Fibroblast of lung (primary cell): Measurements from ENCODE around the gene MCF2L2. TPM values are rescaled to one million over a fixed set of nuclear protein-coding genes. Genes with fewer than 3 reads are reported as not detected.

ENCODE experiments used
- DNase-seq, 2 donors: peaks; one replicate each; pipeline versions ENCODE4 v3.0.0 to v3.0.0-alpha.2; 2010; ENCODE audit warnings: low read depth in 2 of 2
- H2AFZ ChIP-seq: 2 replicates; pipeline ENCODE4 v1.5.1; 2012; ENCODE audit warnings: low read length, control low read depth, inconsistent platforms
- H3K27ac ChIP-seq: 2 replicates; pipeline ENCODE4 v1.5.1; 2011; ENCODE audit warnings: low read length, control low read depth; ENCODE audit not compliant: insufficient read depth
- H3K27me3 ChIP-seq: 2 replicates; pipeline ENCODE4 v1.5.1; 2011; ENCODE audit warnings: mild to moderate bottlenecking, low read length; ENCODE audit not compliant: control insufficient read depth, insufficient read depth
- H3K36me3 ChIP-seq: 2 replicates; pipeline ENCODE4 v1.5.1; 2011; ENCODE audit warnings: low read length; ENCODE audit not compliant: control insufficient read depth, insufficient read depth
- H3K4me1 ChIP-seq: 2 replicates; pipeline ENCODE4 v1.5.1; 2011; ENCODE audit warnings: low read length; ENCODE audit not compliant: control insufficient read depth, insufficient read depth; ENCODE audit errors: extremely low read depth
- H3K4me2 ChIP-seq: 2 replicates; pipeline ENCODE4 v1.5.1; 2011; ENCODE audit warnings: low read length, control low read depth; ENCODE audit not compliant: insufficient read depth; ENCODE audit errors: extremely low read depth
- H3K4me3 ChIP-seq, 4 experiments: fragments of 200-600 bp in 1 of 4; sonication (generic) in 1 of 4; replicated peaks in 1 of 4; 2 replicates each; pipeline ENCODE4 v1.5.1; 2011 to 2016; ENCODE audit warnings: low read length in 4 of 4, low read depth in 3 of 4, mild to moderate bottlenecking in 3 of 4, control low read depth in 2 of 4, inconsistent platforms in 1 of 4, mixed read lengths in 1 of 4; ENCODE audit not compliant: insufficient read depth in 1 of 4; ENCODE audit errors: control extremely low read depth in 1 of 4
- H3K79me2 ChIP-seq: 2 replicates; pipeline ENCODE4 v1.5.1; 2012; ENCODE audit warnings: mild to moderate bottlenecking, low read length, inconsistent platforms; ENCODE audit not compliant: control insufficient read depth, insufficient read depth
- H3K9ac ChIP-seq: 2 replicates; pipeline ENCODE4 v1.5.1; 2011; ENCODE audit warnings: mild to moderate bottlenecking, low read length, control low read depth; ENCODE audit not compliant: insufficient read depth
- H3K9me3 ChIP-seq: 2 replicates; pipeline ENCODE4 v1.5.1; 2012; ENCODE audit warnings: low read depth, low read length; ENCODE audit not compliant: control insufficient read depth, insufficient read depth
- H4K20me1 ChIP-seq: 2 replicates; pipeline ENCODE4 v1.5.1; 2011; ENCODE audit warnings: low read length; ENCODE audit not compliant: control insufficient read depth, insufficient read depth; ENCODE audit errors: extremely low read depth
- EZH2 ChIP-seq: IDR thresholded peaks from 2 replicates; pipeline ENCODE4 v1.5.1; 2012; ENCODE audit warnings: low read length, control low read depth, mild to moderate bottlenecking; ENCODE audit errors: missing control alignments
- polyA plus RNA-seq, 2 donors: library from polyadenylated mRNA; depleted of rRNA in 1 of 2; stranded (reverse) in 1 of 2; unstranded in 1 of 2; fragments of >200 nt; gene quantifications; 2 replicates each; pipeline ENCODE4 v1.2.1, GENCODE V29; 2011 to 2012; ENCODE audit warnings: missing spikeins in 1 of 2
- total RNA-seq: library from RNA; depleted of rRNA; stranded (reverse); fragments of >200 nt; gene quantifications from 2 replicates; pipeline ENCODE4 v1.2.1, GENCODE V29; 2014
- TF ChIP-seq, protein P1 (sequence below), 2 donors: IDR thresholded peaks in 1 of 2; conservative IDR thresholded peaks in 1 of 2; 1 replicate in 1 of 2; 2 replicates in 1 of 2; pipeline ENCODE4 v1.5.1; 2011 to 2012; ENCODE audit warnings: low read length in 2 of 2, control low read depth in 1 of 2, inconsistent platforms in 1 of 2, low read depth in 1 of 2, mild to moderate bottlenecking in 1 of 2

The MCF2L2 gene
- total and polyA plus RNA-seq, 2 donors (not counting 1 experiment from before 2014, with no cell fraction given): under 0.01 to 0.08 TPM

DNA sequence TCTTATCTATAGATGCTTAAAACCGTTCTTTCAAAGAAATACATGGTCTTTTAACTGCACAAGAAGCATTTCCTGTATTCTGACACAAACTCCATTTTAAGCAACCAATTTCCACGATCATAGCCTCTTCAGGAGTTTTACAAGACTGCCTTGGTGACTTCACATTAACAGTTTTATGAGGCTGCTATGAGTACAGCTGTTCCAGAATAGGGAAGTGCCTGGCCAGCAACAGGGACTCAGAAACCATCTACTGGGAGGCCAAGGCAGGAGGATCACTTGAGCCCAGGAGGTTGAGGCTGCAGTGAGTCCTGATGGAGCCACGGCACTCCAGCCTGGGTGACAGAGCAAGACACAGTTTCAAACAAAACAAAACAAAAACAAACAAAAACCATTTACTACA is 96.9 kb downstream of the MCF2L2 start:
- no peak for TF ChIP-seq EZH2
- TF ChIP-seq, protein P1, sequence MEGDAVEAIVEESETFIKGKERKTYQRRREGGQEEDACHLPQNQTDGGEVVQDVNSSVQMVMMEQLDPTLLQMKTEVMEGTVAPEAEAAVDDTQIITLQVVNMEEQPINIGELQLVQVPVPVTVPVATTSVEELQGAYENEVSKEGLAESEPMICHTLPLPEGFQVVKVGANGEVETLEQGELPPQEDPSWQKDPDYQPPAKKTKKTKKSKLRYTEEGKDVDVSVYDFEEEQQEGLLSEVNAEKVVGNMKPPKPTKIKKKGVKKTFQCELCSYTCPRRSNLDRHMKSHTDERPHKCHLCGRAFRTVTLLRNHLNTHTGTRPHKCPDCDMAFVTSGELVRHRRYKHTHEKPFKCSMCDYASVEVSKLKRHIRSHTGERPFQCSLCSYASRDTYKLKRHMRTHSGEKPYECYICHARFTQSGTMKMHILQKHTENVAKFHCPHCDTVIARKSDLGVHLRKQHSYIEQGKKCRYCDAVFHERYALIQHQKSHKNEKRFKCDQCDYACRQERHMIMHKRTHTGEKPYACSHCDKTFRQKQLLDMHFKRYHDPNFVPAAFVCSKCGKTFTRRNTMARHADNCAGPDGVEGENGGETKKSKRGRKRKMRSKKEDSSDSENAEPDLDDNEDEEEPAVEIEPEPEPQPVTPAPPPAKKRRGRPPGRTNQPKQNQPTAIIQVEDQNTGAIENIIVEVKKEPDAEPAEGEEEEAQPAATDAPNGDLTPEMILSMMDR (conservative IDR thresholded peaks at IDR 0.05 in 1 of 2, IDR thresholded peaks at IDR 0.05 in 1 of 2; ENCODE audit: low read depth in 1 of 2, low read length in 2 of 2): no peak
- Histone ChIP-seq H3K79me2 (no peaks in the 10 kb centered on the region), H4K20me1 (no peaks in the 10 kb centered on the region), H3K27me3 (no peaks in the 10 kb centered on the region), H3K9ac (no peak overlapping the region), H3K27ac (no peak overlapping the region), H3K4me1 (peaks cover 2% of the 10 kb centered on the region), H3K9me3 (no peaks in the 10 kb centered on the region), H3K4me2 (no peak overlapping the region), H3K4me3 (no peak overlapping the region), H2AFZ (no peak overlapping the region), H3K36me3 (no peaks in the 10 kb centered on the region)
- DNase-seq: no peak

DNA sequence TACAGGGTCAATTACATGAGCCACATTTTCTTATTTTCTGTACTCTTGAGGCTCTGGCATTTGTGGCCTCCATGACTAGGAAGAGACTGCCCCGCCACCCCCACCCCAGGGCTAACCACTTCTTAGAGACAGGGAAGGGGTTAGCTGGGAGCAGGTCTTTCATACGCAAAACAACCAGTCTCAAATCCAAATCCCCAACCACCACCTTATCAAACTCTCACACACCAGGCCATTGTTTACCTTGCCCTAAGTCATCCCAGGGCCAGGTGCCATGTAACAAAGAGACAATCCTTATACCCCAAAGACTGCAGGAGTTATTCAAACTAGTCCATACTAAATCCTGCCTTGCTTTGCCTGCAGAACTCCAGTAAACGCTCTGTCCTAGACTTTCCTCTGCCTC is 97.5 kb downstream of the MCF2L2 start:
- no peak overlapping the region for H3K27ac ChIP-seq
- TF ChIP-seq, protein P1 (conservative IDR thresholded peaks at IDR 0.05 in 1 of 2, IDR thresholded peaks at IDR 0.05 in 1 of 2; ENCODE audit: low read depth in 1 of 2, low read length in 2 of 2): no peak
- TF ChIP-seq EZH2: no peak
- H3K79me2 ChIP-seq: no peaks in the 10 kb centered on the region
- no peaks in the 10 kb centered on the region for H4K20me1 ChIP-seq
- no peak overlapping the region for H3K4me3 ChIP-seq
- H3K4me2 ChIP-seq: no peak overlapping the region
- H3K9ac ChIP-seq: no peak overlapping the region
- no peaks in the 10 kb centered on the region for H3K9me3 ChIP-seq
- H3K4me1 ChIP-seq: peaks cover 2% of the 10 kb centered on the region
- no peaks in the 10 kb centered on the region for H3K27me3 ChIP-seq
- H2AFZ ChIP-seq: no peak overlapping the region
- no peak for DNase-seq
- H3K36me3 ChIP-seq: no peaks in the 10 kb centered on the region

DNA sequence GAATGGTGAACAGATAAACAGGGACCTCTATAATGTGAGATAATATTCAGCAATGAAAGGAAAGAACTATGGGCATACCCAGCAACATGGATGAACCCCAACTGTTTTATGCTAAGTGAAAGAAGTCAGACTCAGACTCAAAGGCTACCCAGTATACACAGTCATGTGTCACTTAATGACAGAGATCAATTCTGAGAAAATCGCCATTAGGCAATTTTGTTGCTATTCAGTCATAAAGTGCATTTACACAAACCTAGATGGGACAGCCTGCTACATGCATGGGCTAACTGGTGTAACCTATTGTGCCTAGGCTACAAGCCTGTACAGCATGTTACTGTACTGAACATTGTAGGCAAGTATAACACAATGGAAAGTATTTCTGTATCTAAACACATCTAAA is 98.9 kb downstream of the MCF2L2 start:
- Histone ChIP-seq H3K4me3 (no peak overlapping the region), H3K9ac (no peak overlapping the region), H3K27ac (no peak overlapping the region), H4K20me1 (no peaks in the 10 kb centered on the region), H2AFZ (no peak overlapping the region), H3K4me1 (peaks cover 2% of the 10 kb centered on the region), H3K9me3 (no peaks in the 10 kb centered on the region), H3K79me2 (no peaks in the 10 kb centered on the region), H3K27me3 (no peaks in the 10 kb centered on the region), H3K4me2 (no peak overlapping the region), H3K36me3 (no peaks in the 10 kb centered on the region)
- DNase-seq: no peak
- no peak for TF ChIP-seq EZH2
- TF ChIP-seq, protein P1 (conservative IDR thresholded peaks at IDR 0.05 in 1 of 2, IDR thresholded peaks at IDR 0.05 in 1 of 2; ENCODE audit: low read depth in 1 of 2, low read length in 2 of 2): no peak
